Neuron (in vitro differentiated cells): Measurements from ENCODE around the gene SFRP5.

Source experiments
- H2AFZ ChIP-seq: one replicate; pipeline ENCODE4 v1.6.1; 2013; ENCODE audit warnings: low read depth, mild to moderate bottlenecking, inconsistent platforms, low read length, moderate library complexity
- H3K27me3 ChIP-seq: one replicate; pipeline ENCODE4 v1.6.1; 2013; ENCODE audit warnings: low read length; ENCODE audit not compliant: insufficient read depth
- H3K36me3 ChIP-seq: one replicate; pipeline ENCODE4 v1.6.1; 2013; ENCODE audit warnings: low read length; ENCODE audit not compliant: insufficient read depth
- H3K4me1 ChIP-seq: one replicate; pipeline ENCODE4 v1.6.1; 2013; ENCODE audit warnings: low read length; ENCODE audit not compliant: insufficient read depth
- H3K4me3 ChIP-seq: 2 replicates; pipeline ENCODE4 v1.5.1; 2013; ENCODE audit warnings: mild to moderate bottlenecking, low read length, moderate library complexity
- H3K9me3 ChIP-seq: one replicate; pipeline ENCODE4 v1.6.1; 2013; ENCODE audit warnings: low read length

SFRP5 gene

DNA sequence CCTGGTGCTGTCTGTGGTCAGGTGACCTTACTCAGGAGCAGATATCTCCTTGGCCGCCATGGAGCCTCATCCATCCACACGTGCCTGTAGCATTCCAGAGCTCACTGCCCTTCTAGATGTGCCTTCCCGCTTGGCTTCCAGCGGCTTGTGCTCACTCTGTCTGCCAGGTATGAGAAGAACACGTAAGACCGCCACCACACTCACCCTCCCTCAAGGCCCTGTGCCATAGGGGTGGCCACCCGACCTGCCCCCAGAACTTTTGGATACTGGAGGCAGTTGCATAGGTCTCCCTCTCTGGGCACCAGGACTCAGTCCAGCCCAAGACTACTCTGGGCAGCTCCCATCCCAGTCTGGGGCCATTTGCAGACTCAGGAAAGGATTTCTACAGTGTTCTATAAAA lies 54.2 kb downstream of the SFRP5 start:
- Histone ChIP-seq H2AFZ (no peak overlapping the region), H3K36me3 (no peaks in the 10 kb centered on the region), H3K27me3 (no peaks in the 10 kb centered on the region), H3K4me1 (peaks cover 13% of the 10 kb centered on the region), H3K9me3 (no peaks in the 10 kb centered on the region), H3K4me3 (no peak overlapping the region)
